ENCODE data around the gene NARS2.

GRCh38 chr11:78535027-78535426 is 39.6 kb downstream of the NARS2 start:
- TF ChIP-seq CTCF (IDR thresholded peaks at IDR 0.05) (no peak), EZH2 (IDR thresholded peaks at IDR 0.05; ENCODE audit: borderline replicate concordance, insufficient read depth, low read depth, low read length, poor library complexity, severe bottlenecking) (no peak)

Measured in B cell (primary cell).